Spleen (tissue), 11 donors: ENCODE results near the gene PRDM16. TPM values are rescaled to one million over a fixed set of nuclear protein-coding genes. Genes with fewer than 3 reads are reported as not detected.

Source experiments
- DNase-seq: peaks from one replicate; pipeline ENCODE4 v3.0.0-alpha.2; 2020
- H3K27ac ChIP-seq, 8 donors: fragments of 200-600 bp; sonication (generic) in 7 of 8; 1 replicate in 4 of 8; 2 replicates in 4 of 8; pipeline versions ENCODE4 v1.5.0 to v1.8.0; 2016 to 2021; ENCODE audit warnings: inconsistent platforms in 4 of 8, mild to moderate bottlenecking in 4 of 8, moderate library complexity in 1 of 8
- H3K27me3 ChIP-seq, 7 donors: fragments of 200-600 bp; sonication (generic) in 6 of 7; replicated peaks in 1 of 7; 1 replicate in 4 of 7; 2 replicates in 3 of 7; pipeline versions ENCODE4 v1.5.0 to v1.8.0; 2016 to 2021; ENCODE audit warnings: inconsistent platforms in 3 of 7, mild to moderate bottlenecking in 1 of 7
- H3K36me3 ChIP-seq, 6 donors: fragments of 200-600 bp; sonication (generic) in 5 of 6; 1 replicate in 4 of 6; 2 replicates in 2 of 6; pipeline versions ENCODE4 v1.5.0 to v1.8.0; 2016 to 2021; ENCODE audit warnings: inconsistent platforms in 2 of 6
- H3K4me1 ChIP-seq, 6 donors: fragments of 200-600 bp; sonication (generic) in 5 of 6; 1 replicate in 3 of 6; 2 replicates in 3 of 6; pipeline versions ENCODE4 v1.5.0 to v1.8.0; 2016 to 2021; ENCODE audit warnings: inconsistent platforms in 3 of 6
- H3K4me3 ChIP-seq, 8 donors: fragments of 200-600 bp; sonication (generic) in 7 of 8; 1 replicate in 4 of 8; 2 replicates in 4 of 8; pipeline versions ENCODE4 v1.5.0 to v1.8.0; 2016 to 2021; ENCODE audit warnings: inconsistent platforms in 4 of 8, mild to moderate bottlenecking in 4 of 8, moderate library complexity in 2 of 8
- H3K9me3 ChIP-seq, 8 donors: fragments of 200-600 bp; sonication (generic) in 7 of 8; 1 replicate in 4 of 8; 2 replicates in 4 of 8; pipeline versions ENCODE4 v1.5.0 to v1.8.0; 2016 to 2021; ENCODE audit warnings: inconsistent platforms in 4 of 8
- CTCF ChIP-seq, 11 experiments: fragments of 200-600 bp in 7 of 11; fragments of 450-650 bp in 4 of 11; sonication (generic) in 4 of 11; IDR thresholded peaks in 8 of 11; conservative IDR thresholded peaks in 3 of 11; 1 replicate in 7 of 11; 2 replicates in 4 of 11; pipeline versions ENCODE4 v1.4.0 to v1.8.0; 2016 to 2021; ENCODE audit warnings: antibody characterized with exemption in 11 of 11, inconsistent platforms in 4 of 11, mild to moderate bottlenecking in 1 of 11
- POLR2A ChIP-seq, 3 donors: fragments of 450-650 bp; IDR thresholded peaks; one replicate each; pipeline ENCODE4 v1.5.1; 2017; ENCODE audit warnings: antibody characterized with exemption in 3 of 3, mild to moderate bottlenecking in 1 of 3
- POLR2AphosphoS5 ChIP-seq, 3 donors: sonication (generic); formaldehyde crosslinking; IDR thresholded peaks; one replicate each; pipeline ENCODE4 v1.5.1; 2017; ENCODE audit warnings: antibody characterized with exemption in 3 of 3
- WGBS, 5 donors: extraction: QIAGEN DNeasy Blood & Tissue Kit in 3 of 5; methylation state at CpG; one replicate each; pipeline versions ENCODE4 v1.1.5 to v1.1.7; 2013 to 2018; 5-methylcytosine and 5-hydroxymethylcytosine counted together
- intact Hi-C: fragments of 100-400 bp; cut with DNase I; formaldehyde crosslinking; loops from one replicate; pipeline ENCODE4 v1.15.0; 2023; ENCODE audit warnings: low total_unique reads
- polyA plus RNA-seq, 3 donors: library from polyadenylated mRNA; stranded (reverse); fragments of 200-250 nt; gene quantifications; one replicate each; pipeline ENCODE4 v1.2.1, GENCODE V29; 2013
- total RNA-seq, 7 donors: library from RNA; depleted of rRNA in 3 of 7; stranded (reverse); fragments of >200 nt in 3 of 7; fragmentation: NEBNext Ultra II Directional in 4 of 7; extraction: Animal tissue kit (Norgen Biotek cat#: 25700) in 4 of 7; gene quantifications; one replicate each; pipeline versions ENCODE4 v1.1.0 to v1.2.1, GENCODE V29; 2016 to 2021
- donor health status: healthy with polysubstance abuse.
- donor health status: DM: no; HTN: no; CAD: no; lungs with moderate emphysema.
- donor health status: DM: no; HTN: no; CAD: no.
- donor health status: Bipolar disorder and iron deficiency.
- donor health status: healthy.
- donor health status: DM: no; HTN: no; CAD: no.
- donor health status: DM: yes; HTN: yes; CAD: no.

PRDM16 gene
- total and polyA plus RNA-seq, 10 donors = 0.43 to 3.2 (median 1.4) TPM

GRCh38 chr1:3277623-3278022 lies 208.6 kb downstream of the PRDM16 start:
- WGBS, 5 donors = 81 to 92% (median 89%) methylated on average over 13 to 19 of the region's 19 CpGs
- intact Hi-C loops = no loop called here
- Histone ChIP-seq H3K4me1 (no peaks in the 10 kb centered on the region), H3K36me3 (no peaks in the 10 kb centered on the region), H3K27me3 (peaks cover 0 to 29% (median 0%) of the 10 kb centered on the region in 7 donors), H3K27ac (no peak overlapping the region), H3K4me3 (no peak overlapping the region), H3K9me3 (no peaks in the 10 kb centered on the region)
- DNase-seq = no peak
- no peak for TF ChIP-seq CTCF (IDR thresholded peaks at IDR 0.05 in 8 of 11, conservative IDR thresholded peaks at IDR 0.05 in 3 of 11)
- no peak for TF ChIP-seq POLR2AphosphoS5 (IDR thresholded peaks at IDR 0.05)

GRCh38 chr1:3278416-3279181 lies 209.6 kb downstream of the PRDM16 start:
- H3K27ac ChIP-seq = no peak overlapping the region
- H3K27me3 ChIP-seq = peaks cover 0 to 38% (median 3%) of the 10 kb centered on the region in 7 donors
- peaks cover 0 to 5% (median under 1%) of the 10 kb centered on the region in 6 donors for H3K4me1 ChIP-seq
- no peaks in the 10 kb centered on the region for H3K36me3 ChIP-seq
- DNase-seq = no peak
- no peaks in the 10 kb centered on the region for H3K9me3 ChIP-seq
- intact Hi-C loops = no loop called here
- WGBS, 5 donors = 87 to 92% (median 90%) methylated on average over 30 to 37 of the region's 37 CpGs
- no peak for TF ChIP-seq POLR2A (IDR thresholded peaks at IDR 0.05)
- TF ChIP-seq CTCF (IDR thresholded peaks at IDR 0.05 in 8 of 11, conservative IDR thresholded peaks at IDR 0.05 in 3 of 11) = no peak
- TF ChIP-seq POLR2AphosphoS5 (IDR thresholded peaks at IDR 0.05) = no peak
- H3K4me3 ChIP-seq = no peak overlapping the region

- H3K9me3 ChIP-seq = no peaks in the 10 kb centered on the region
- H3K27ac ChIP-seq = no peak overlapping the region
- intact Hi-C loops = no loop called here
- no peak overlapping the region for H3K4me3 ChIP-seq
- TF ChIP-seq POLR2A (IDR thresholded peaks at IDR 0.05) (no peak), POLR2AphosphoS5 (IDR thresholded peaks at IDR 0.05) (no peak), CTCF (IDR thresholded peaks at IDR 0.05 in 8 of 11, conservative IDR thresholded peaks at IDR 0.05 in 3 of 11) (no peak)
- H3K27me3 ChIP-seq = peaks cover 0 to 44% (median 3%) of the 10 kb centered on the region in 7 donors
- no peaks in the 10 kb centered on the region for H3K36me3 ChIP-seq
- DNase-seq = no peak
- H3K4me1 ChIP-seq = peaks cover 0 to 10% (median 4%) of the 10 kb centered on the region in 6 donors
- WGBS, 5 donors = 73 to 91% (median 85%) methylated on average over 7 to 19 of the region's 19 CpGs
Observed at GRCh38 chr1:3279182-3279470, 210.1 kb downstream of the PRDM16 start.

- H3K27me3 ChIP-seq = peaks cover 0 to 63% (median 15%) of the 10 kb centered on the region in 7 donors
- H3K9me3 ChIP-seq = no peaks in the 10 kb centered on the region
- no peak for DNase-seq
- intact Hi-C loops = no loop called here
- no peaks in the 10 kb centered on the region for H3K36me3 ChIP-seq
- no peak overlapping the region for H3K27ac ChIP-seq
- no peak overlapping the region for H3K4me3 ChIP-seq
- TF ChIP-seq CTCF (IDR thresholded peaks at IDR 0.05 in 8 of 11, conservative IDR thresholded peaks at IDR 0.05 in 3 of 11) = no peak
- TF ChIP-seq POLR2AphosphoS5 (IDR thresholded peaks at IDR 0.05) = no peak
- no peak for TF ChIP-seq POLR2A (IDR thresholded peaks at IDR 0.05)
- peaks cover 0 to 11% (median 4%) of the 10 kb centered on the region in 6 donors for H3K4me1 ChIP-seq
- WGBS, 5 donors = 77 to 94% (median 90%) methylated on average over 6 to 8 of the region's 8 CpGs
Observed at GRCh38 chr1:3281735-3282134, 212.7 kb downstream of the PRDM16 start.
